GM10266 (cell line): Measurements from ENCODE around the gene SYT1.

Experiments used
- DNase-seq: peaks from one replicate; pipeline ENCODE4 v3.0.0; 2012; ENCODE audit errors: extremely low spot score
- TF ChIP-seq, protein P1 (sequence below): IDR thresholded peaks from 2 replicates; pipeline ENCODE4 v1.5.1; 2012; ENCODE audit warnings: mild to moderate bottlenecking, low read depth; ENCODE audit not compliant: control insufficient read depth, insufficient read depth; ENCODE audit errors: missing control alignments

SYT1 gene

DNA sequence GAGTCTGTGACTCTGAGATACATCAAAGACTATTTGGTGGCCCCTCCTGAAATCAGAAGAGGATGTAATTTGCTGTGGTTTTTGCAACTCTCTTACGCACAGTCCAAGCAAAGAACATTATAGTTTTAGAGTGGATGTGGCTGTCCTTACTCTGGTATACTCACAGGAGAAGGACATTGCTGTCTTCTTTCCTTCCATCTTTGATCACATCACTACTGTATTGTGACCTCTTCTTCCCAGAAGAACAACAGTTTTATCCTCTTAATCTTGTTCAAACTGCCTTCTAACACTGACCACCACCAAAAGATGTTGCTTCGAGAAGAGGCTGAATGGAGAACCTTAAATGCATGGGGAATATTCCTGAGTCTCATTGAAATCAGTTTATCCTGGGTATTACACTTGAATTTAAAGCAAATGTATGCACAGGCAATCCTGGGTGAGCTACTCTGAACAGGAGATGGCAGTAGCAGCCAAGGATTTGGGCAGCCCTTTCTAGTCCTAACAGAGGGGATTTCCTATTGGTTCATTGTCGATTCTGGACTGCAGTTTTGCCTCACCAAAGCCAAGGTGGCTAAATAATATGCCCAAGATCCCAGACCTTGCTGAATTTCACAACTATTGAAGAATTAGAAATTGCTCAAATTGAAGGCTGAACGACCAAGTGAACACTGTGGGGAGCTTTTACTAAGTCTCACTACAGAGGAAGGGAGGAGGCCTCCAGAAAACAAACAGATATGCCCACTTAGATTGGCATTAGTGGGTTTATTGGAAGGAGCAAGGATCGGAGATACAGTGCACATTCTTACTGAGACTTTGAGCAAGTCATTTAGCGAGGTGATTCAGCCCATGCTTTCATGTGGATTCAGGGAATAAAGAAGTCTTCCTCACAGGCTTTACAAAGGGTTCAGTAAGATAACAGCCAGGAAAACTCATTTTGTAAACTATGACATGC, 543.4 kb downstream of the SYT1 start:
- DNase-seq: peak; percentile 23
- TF ChIP-seq, protein P1, sequence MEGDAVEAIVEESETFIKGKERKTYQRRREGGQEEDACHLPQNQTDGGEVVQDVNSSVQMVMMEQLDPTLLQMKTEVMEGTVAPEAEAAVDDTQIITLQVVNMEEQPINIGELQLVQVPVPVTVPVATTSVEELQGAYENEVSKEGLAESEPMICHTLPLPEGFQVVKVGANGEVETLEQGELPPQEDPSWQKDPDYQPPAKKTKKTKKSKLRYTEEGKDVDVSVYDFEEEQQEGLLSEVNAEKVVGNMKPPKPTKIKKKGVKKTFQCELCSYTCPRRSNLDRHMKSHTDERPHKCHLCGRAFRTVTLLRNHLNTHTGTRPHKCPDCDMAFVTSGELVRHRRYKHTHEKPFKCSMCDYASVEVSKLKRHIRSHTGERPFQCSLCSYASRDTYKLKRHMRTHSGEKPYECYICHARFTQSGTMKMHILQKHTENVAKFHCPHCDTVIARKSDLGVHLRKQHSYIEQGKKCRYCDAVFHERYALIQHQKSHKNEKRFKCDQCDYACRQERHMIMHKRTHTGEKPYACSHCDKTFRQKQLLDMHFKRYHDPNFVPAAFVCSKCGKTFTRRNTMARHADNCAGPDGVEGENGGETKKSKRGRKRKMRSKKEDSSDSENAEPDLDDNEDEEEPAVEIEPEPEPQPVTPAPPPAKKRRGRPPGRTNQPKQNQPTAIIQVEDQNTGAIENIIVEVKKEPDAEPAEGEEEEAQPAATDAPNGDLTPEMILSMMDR: peak; percentile 65

DNA sequence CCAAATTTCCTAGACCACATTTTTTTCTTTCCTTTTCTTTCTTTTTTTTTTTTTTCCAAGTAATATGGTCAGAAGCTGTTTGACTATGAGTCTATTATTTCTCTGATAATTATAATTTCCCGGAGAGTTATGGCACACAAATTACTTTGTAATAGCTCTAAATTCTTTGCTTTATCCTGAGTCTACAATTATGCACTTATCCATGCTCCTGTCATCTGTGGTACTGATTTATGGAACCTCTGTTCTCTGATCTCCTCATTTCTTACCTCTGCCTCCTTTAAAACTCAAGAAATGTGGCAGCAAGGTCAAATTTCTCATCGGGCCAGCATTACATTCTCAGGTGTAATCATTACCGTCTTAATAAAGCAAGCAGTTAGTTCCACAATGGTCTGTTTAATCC, 544.1 kb downstream of the SYT1 start:
- TF ChIP-seq, protein P1: no peak
- no peak for DNase-seq

DNA sequence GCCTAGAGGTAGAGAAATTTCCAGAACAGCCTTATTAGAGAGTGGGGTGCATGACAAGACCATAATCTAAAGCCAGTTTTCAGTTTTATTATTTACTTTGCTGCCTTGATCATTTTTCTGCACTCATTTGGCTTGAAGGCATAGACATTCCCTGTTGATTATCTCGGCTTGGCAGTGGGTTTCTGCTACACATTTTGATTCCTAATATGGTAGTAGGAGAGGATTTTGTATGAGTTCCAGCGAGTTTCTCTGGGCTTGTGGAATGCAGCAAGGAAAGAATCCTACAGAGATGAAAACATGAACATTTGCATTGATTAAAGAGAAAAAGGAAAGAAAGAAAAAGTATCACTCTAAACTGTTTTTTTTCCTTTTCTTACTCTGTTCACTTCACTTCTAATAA, 545.0 kb downstream of the SYT1 start:
- no peak for DNase-seq
- TF ChIP-seq, protein P1: no peak

DNA sequence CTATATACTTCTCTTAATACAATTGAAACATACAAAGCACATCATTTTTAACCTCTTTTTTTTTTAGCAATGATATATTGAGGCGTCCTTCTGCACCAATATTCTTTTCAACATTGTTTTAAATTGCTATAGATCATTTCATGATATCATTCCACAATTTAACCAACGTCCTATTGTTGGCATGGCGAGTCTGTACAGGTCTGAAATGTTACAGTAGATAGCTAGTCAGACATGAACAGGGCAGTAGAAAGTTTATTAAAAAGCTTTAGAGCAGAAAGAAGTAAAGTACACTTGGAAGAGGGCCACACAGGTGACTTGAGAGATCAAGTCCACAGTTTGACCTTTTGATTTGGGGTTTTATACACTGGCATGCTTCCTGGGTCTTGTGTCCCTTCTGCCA, 547.2 kb downstream of the SYT1 start:
- TF ChIP-seq, protein P1: no peak
- DNase-seq: no peak

DNA sequence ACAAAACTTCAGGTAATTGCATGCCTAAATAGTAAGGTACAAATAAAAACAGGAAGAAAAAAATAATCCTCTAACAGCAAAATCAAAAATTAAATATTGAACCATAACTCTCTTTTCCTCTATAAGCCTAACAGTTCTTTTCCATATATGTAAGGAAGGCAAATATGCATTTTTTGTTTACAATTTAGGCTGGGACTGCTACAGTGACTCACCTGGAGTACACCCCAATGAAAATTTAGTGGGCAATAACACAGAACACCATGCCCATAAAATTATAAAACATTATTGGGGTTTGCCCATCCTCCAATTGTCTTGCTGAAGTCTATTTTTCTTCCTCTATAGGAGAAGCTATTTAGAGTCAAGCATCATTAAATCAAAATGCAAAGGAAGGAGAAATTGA, 549.2 kb downstream of the SYT1 start:
- TF ChIP-seq, protein P1: no peak
- DNase-seq: no peak

DNA sequence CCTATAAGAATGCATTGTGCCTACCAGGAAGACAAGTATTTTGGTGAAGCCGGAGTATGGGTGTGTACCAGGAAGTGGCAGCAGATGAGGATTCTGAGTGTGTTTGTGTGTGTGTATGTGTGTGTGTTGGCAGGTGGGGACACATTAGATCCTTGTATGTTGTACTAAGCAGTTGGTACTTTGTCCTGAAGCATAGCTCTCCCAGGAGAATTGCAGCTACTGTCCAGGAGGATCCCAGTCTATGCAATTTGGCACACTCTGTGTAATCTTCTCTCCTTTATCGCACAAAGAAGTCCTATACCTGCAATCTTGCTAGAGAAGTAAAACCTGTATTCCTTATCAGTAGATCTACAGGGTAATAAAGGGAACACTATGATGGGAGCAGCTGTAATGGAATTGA, 549.7 kb downstream of the SYT1 start:
- no peak for DNase-seq
- TF ChIP-seq, protein P1: no peak

DNA sequence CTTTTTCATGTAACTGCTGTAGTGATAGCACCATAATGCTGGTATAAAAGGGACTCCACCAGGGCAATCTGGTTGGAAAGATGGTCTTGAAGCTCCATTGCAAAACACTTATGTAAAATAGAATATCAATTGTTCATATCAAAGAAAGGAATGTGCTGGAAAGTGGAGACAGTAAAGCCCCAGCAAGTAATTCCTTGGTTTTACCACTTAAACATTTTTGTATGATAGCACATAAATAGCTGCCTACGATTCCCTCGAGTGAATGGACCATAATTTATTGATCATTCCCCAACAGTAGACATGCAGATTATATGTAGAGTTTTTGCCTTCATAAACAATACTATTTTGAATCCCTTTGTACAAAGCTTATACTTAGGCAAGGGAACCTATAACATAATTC, 550.7 kb downstream of the SYT1 start:
- DNase-seq: no peak
- TF ChIP-seq, protein P1: no peak
